HS-27A (cell line): Measurements from ENCODE around the gene MEGF11.

ENCODE experiments used
- DNase-seq: peaks from one replicate; pipeline ENCODE4 v3.0.0-alpha.2; 2012; ENCODE audit warnings: low read depth, missing footprints

The MEGF11 gene

DNA sequence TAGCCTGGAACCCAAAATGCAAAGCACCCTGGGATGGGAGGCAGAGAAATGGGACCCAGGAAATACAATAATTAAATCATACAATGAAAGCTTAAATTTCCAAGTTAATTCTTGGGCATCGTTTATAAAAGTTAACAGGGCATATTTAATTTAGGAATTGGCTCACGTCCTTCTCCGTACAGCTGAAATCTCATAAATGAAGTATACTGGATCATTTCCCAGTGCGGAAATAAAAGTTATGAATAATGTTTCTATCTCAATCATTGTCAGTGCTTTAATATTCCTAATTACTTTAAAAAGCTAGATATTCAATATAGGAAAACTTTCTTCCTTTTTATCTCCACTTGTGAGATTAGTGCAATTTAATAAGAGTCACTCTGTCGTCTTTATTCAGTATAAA is 164.0 kb downstream of the MEGF11 start:
- no peak for DNase-seq

DNA sequence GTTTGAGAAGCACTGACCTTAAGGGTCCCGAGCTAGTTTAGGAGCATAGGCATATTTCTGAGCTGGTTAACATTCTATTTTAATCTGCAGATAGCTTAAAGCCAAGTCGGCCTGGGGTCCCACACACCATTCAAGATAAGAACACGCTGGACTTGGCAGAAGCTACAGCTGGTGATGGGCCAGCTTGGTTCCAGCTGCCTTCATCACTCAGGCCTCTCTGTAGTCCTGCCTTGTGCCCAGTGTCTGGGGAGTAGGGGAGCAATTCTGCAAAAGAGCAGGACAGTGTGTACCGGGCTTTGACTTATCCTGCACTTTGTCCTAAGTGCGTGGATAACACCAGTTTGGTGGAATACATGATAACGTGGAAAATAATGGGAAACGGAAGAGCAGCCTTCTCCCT is 164.5 kb downstream of the MEGF11 start:
- no peak for DNase-seq

- DNase-seq: no peak
Observed at GRCh38 chr15:66085128-66085527, 168.4 kb downstream of the MEGF11 start.

- no peak for DNase-seq
Observed at GRCh38 chr15:66084704-66085103, 168.8 kb downstream of the MEGF11 start.

- peak; percentile 11 for DNase-seq
Observed at GRCh38 chr15:66080717-66081398, 172.7 kb downstream of the MEGF11 start.

DNA sequence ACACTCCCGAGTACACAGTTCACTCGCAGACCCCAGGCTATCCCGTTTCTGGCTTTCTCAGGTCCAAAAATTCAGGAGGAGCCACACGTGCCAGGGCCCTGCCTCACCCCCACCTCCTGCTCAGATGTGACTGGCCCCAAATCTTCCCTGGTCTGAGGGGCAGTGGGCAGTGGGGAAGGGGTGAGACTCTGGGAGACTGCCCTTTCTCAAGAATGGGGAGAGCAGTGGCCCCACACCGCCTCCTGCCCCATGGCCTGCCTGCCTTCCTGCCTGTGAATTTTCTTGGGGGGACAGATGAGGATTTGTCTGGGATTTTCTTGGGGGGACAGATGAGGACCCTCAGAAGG is 174.6 kb downstream of the MEGF11 start:
- DNase-seq: no peak

GRCh38 chr15:66078196-66078928 is 175.2 kb downstream of the MEGF11 start:
- no peak for DNase-seq

GRCh38 chr15:66077320-66077663 is 176.3 kb downstream of the MEGF11 start:
- DNase-seq: no peak

GRCh38 chr15:66076591-66077319 is 176.8 kb downstream of the MEGF11 start:
- DNase-seq: no peak

DNA sequence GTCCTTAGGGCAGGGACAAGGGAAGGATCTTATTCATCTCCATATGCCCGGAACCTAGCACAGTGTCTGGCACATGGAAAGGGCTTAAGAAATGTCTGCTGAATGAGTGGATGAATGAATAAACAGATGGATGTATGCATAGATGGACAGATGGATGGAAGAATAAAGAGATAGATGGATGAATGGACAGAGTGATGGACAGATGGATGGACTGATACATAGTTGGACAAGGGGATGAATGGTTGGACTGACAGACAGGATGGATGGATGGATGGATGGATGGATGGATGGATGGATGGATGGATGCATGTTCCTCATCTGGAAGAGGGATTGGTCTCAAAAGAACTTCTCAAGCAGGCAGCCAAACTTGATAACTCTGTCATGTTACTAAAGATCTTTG is 177.6 kb downstream of the MEGF11 start:
- no peak for DNase-seq

GRCh38 chr15:66072616-66073361 is 180.8 kb downstream of the MEGF11 start:
- no peak for DNase-seq

DNA sequence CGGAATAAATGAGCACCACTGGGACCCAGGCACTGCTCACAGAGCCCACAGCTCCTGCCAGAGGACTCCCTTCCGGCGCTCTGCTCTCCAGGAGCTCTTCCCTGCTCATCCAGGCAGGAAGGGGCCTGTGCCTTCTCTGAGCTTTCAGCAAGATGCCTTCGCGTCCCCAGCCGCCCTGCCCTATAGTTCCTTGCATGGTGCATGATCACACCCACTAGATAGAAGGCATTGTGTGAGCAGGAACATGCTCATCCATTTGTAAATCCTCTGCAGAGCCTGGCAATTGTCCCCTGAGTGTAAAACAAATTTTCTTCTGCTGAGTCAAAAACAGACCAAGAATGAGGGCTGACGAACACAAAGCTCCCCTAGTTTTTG is 181.6 kb downstream of the MEGF11 start:
- no peak for DNase-seq

GRCh38 chr15:66071160-66071920 is 182.2 kb downstream of the MEGF11 start:
- no peak for DNase-seq

DNA sequence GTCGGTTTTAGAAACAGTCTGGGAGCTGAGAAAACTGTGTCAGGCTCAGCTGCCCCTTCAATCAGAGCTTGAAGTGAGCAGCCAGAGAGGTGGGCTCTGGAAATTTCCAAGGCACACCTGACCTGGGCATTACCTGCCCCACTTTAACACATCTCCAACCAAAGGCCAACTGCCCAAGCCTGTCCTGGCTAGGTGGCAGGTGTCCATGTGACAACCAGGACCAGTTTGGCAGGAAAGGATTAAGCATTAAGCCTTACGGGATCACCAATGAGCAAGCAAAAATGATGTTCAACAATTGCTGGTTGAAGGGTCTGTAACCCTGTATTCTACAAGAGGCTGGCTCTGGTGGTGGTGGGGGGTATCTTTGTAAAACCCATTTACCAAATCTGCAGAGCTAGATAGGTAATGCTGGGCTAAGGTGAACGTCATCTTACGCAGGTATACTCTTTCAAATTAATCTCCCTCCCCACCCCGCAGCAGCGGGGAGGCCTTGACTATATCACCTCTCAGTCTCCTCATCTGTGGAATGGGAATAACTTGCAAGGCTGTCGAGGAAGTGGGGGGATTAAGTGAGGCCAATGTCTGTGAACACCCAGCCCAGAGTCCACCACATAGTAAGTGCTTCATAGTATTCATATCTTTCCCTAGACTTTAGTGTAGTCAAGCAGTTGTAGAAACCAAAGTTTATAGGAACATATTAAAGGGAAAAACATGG is 183.2 kb downstream of the MEGF11 start:
- no peak for DNase-seq

DNA sequence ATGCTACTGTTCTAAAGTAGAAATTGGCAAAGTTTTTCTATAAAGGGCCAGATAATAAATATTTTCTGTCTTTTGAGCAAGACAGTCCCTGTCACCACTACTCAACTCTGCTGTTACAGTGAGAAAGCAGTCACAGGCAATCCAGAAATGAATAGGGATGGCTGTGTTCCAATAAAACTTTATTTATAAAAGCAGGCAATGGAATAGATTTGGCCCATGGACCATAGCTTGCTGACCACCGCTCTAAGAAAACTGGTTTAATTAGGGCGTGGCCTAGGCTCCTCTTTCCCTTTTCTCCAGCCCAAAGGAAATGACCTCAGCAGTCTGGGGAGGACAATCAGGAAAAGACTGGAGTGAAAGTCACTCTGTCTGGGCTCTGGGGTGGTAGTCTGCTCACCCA is 183.8 kb downstream of the MEGF11 start:
- no peak for DNase-seq

- no peak for DNase-seq
Observed at GRCh38 chr15:66068801-66069200, 184.7 kb downstream of the MEGF11 start.

GRCh38 chr15:66067687-66068086 is 185.9 kb downstream of the MEGF11 start:
- no peak for DNase-seq

- no peak for DNase-seq
Observed at GRCh38 chr15:66066481-66066880, 187.1 kb downstream of the MEGF11 start.

GRCh38 chr15:66066005-66066404 is 187.5 kb downstream of the MEGF11 start:
- no peak for DNase-seq

- DNase-seq: no peak
Observed at GRCh38 chr15:66065325-66065724, 188.2 kb downstream of the MEGF11 start.

DNA sequence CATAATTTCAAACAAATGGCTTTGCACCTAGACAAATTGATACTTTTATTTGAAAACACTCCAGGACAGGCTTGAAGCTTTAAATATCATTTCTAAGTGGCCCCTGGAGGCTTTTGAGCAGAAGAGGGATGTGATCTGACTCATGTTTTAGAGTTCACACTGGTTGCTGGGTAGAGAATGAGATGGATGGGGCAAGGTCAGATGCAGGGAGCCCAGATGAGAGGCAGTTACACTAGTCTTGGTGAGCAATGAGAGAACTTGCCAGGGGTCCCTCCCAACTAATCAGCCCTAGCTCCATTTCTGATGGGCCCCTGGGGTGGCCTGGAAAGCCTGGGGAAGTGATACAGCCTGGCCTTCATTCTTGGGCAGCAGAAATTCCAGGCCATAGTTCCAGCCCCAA is 190.4 kb downstream of the MEGF11 start:
- DNase-seq: no peak
